Measurements from ENCODE around the gene DLGAP1. TPM values are rescaled to one million over a fixed set of nuclear protein-coding genes. Genes with fewer than 3 reads are reported as not detected.

The DLGAP1 gene
- total RNA-seq, 1 experiment from 2014 or later: 23.0 TPM

- TF ChIP-seq FOXP1 (CRISPR knock-in tag; IDR thresholded peaks at IDR 0.05; ENCODE audit: borderline replicate concordance) (no peak), STAT6 (CRISPR knock-in tag; conservative IDR thresholded peaks at IDR 0.05; ENCODE audit: low read depth) (no peak)
Measured at GRCh38 chr18:3872641-3873040, 582.5 kb downstream of the DLGAP1 start (continued).

GRCh38 chr18:3871687-3872086 is 583.4 kb downstream of the DLGAP1 start:
- Mint-ChIP-seq H3K27ac (no peak overlapping the region), H3K27me3 (ENCODE audit: low read depth) (no peaks in the 10 kb centered on the region), H3K4me1 (peaks cover 46% of the 10 kb centered on the region), H3K36me3 (no peaks in the 10 kb centered on the region), H3K9me3 (no peaks in the 10 kb centered on the region), H3K4me3 (no peak overlapping the region)
- POLR2A ChIA-PET: no interaction called here
- ATAC-seq: no peak
- CTCF ChIA-PET: no interaction called here
- DNase-seq (ENCODE audit: low spot score): no peak
- TF ChIP-seq AFF4 (CRISPR knock-in tag; IDR thresholded peaks at IDR 0.05; ENCODE audit: borderline replicate concordance) (no peak), ZNF396 (CRISPR knock-in tag; IDR thresholded peaks at IDR 0.05; ENCODE audit: borderline replicate concordance) (no peak), STAT6 (CRISPR knock-in tag; conservative IDR thresholded peaks at IDR 0.05; ENCODE audit: low read depth) (no peak), PRDM15 (CRISPR knock-in tag; IDR thresholded peaks at IDR 0.05) (no peak), FOXK1 (CRISPR knock-in tag; IDR thresholded peaks at IDR 0.05) (no peak), MXD4 (CRISPR knock-in tag; IDR thresholded peaks at IDR 0.05; ENCODE audit: borderline replicate concordance) (no peak)

- POLR2A ChIA-PET: no interaction called here
- TF ChIP-seq USF2 (CRISPR knock-in tag; IDR thresholded peaks at IDR 0.05) (no peak), ZNF281 (CRISPR knock-in tag; IDR thresholded peaks at IDR 0.05) (no peak), ZNF138 (CRISPR knock-in tag; conservative IDR thresholded peaks at IDR 0.05) (no peak), FOXP4 (CRISPR knock-in tag; IDR thresholded peaks at IDR 0.05) (no peak), NR2C2 (CRISPR knock-in tag; IDR thresholded peaks at IDR 0.05) (no peak)
Measured at GRCh38 chr18:3870914-3871313, 584.2 kb downstream of the DLGAP1 start.

More at GRCh38 chr18:3870914-3871313, 584.2 kb downstream of the DLGAP1 start:
- no peaks in the 10 kb centered on the region for H3K27me3 Mint-ChIP-seq (ENCODE audit: low read depth)
- H3K4me1 Mint-ChIP-seq: peaks cover 46% of the 10 kb centered on the region
- no peak overlapping the region for H3K27ac Mint-ChIP-seq
- DNase-seq (ENCODE audit: low spot score): no peak
- no peaks in the 10 kb centered on the region for H3K9me3 Mint-ChIP-seq
- no peak for ATAC-seq
- H3K4me3 Mint-ChIP-seq: no peak overlapping the region
- CTCF ChIA-PET: interaction anchor here (0.8 to 4.7 kb wide), 5 partner anchors 12 to 167 kb away, joined by 3 to 123 read pairs (median 8); no protein-coding TSS in a partner anchor
- H3K36me3 Mint-ChIP-seq: no peaks in the 10 kb centered on the region

Measured in WTC11 (cell line).